Common myeloid progenitor, CD34-positive (primary cell): ENCODE results near the gene FCRLB.
A peak's percentile ranks its signal among the peaks of the same experiment; 100 is the strongest.
"Not testable (repeated sequence)": the region's sequence is repeated elsewhere in the genome, so short reads cannot be mapped to it uniquely, and the experiment has no call there.

ENCODE experiments used
- CTCF ChIA-PET: fragments of 350-600 bp; sonication (Branson Sonifier 250); formaldehyde crosslinking; loops from one replicate; lab custom pipeline; 2021; ENCODE audit warnings: antibody characterized with exemption; lab: Charles Lee
- POLR2A ChIA-PET: fragments of 350-600 bp; sonication (Branson Sonifier 250); formaldehyde crosslinking; loops from one replicate; lab custom pipeline; 2021; ENCODE audit warnings: antibody characterized with exemption; lab: Charles Lee
- DNase-seq, 3 donors: peaks; one replicate each; pipeline versions ENCODE4 v3.0.0 to v3.0.0-alpha.2; 2013
- H3K27ac ChIP-seq, 2 experiments: 1 replicate in 1 of 2; 2 replicates in 1 of 2; pipeline ENCODE4 v1.7.0; 2013; ENCODE audit warnings: inconsistent platforms in 2 of 2, low read length in 2 of 2, mild to moderate bottlenecking in 2 of 2, low read depth in 1 of 2, moderate library complexity in 1 of 2; ENCODE audit not compliant: severe bottlenecking in 2 of 2, insufficient read depth in 1 of 2, poor library complexity in 1 of 2
- H3K27me3 ChIP-seq, 5 experiments: replicated peaks in 2 of 5; 1 replicate in 3 of 5; 2 replicates in 2 of 5; pipeline versions ENCODE4 v1.6.1 to v1.7.0; 2013; ENCODE audit warnings: low read length in 4 of 5, mild to moderate bottlenecking in 2 of 5, moderate library complexity in 2 of 5, inconsistent platforms in 1 of 5; ENCODE audit not compliant: insufficient read depth in 5 of 5, control insufficient read depth in 4 of 5
- H3K36me3 ChIP-seq, 4 experiments: 1 replicate in 2 of 4; 2 replicates in 2 of 4; pipeline versions ENCODE4 v1.6.1 to v1.7.0; 2013; ENCODE audit warnings: low read length in 3 of 4, control low read depth in 1 of 4, mild to moderate bottlenecking in 1 of 4; ENCODE audit not compliant: control insufficient read depth in 4 of 4, insufficient read depth in 4 of 4
- H3K4me1 ChIP-seq, 4 experiments: 1 replicate in 3 of 4; 2 replicates in 1 of 4; pipeline versions ENCODE4 v1.6.1 to v1.7.1; 2013; ENCODE audit warnings: low read length in 3 of 4, mild to moderate bottlenecking in 3 of 4, control low read depth in 1 of 4, inconsistent platforms in 1 of 4, moderate library complexity in 1 of 4; ENCODE audit not compliant: control insufficient read depth in 4 of 4, insufficient read depth in 4 of 4; ENCODE audit errors: control extremely low read depth in 1 of 4
- H3K4me3 ChIP-seq, 7 experiments: 1 replicate in 4 of 7; 2 replicates in 3 of 7; pipeline versions ENCODE4 v1.5.1 to v1.7.0; 2013; ENCODE audit warnings: mild to moderate bottlenecking in 7 of 7, low read length in 6 of 7, moderate library complexity in 6 of 7, inconsistent platforms in 2 of 7, low read depth in 2 of 7, control low read depth in 1 of 7; ENCODE audit not compliant: insufficient read depth in 4 of 7, control insufficient read depth in 1 of 7; ENCODE audit errors: extremely low read depth in 1 of 7
- H3K9me3 ChIP-seq, 5 experiments: 1 replicate in 4 of 5; 2 replicates in 1 of 5; pipeline versions ENCODE4 v1.6.1 to v1.7.1; 2013; ENCODE audit warnings: low read length in 4 of 5, mild to moderate bottlenecking in 2 of 5, inconsistent platforms in 1 of 5, low read depth in 1 of 5, moderate library complexity in 1 of 5; ENCODE audit not compliant: control insufficient read depth in 4 of 5, insufficient read depth in 2 of 5; ENCODE audit errors: control extremely low read depth in 1 of 5
- WGBS: methylation state at CpG from one replicate; pipeline ENCODE4 v1.1.5; 2013; ENCODE audit not compliant: insufficient coverage; 5-methylcytosine and 5-hydroxymethylcytosine counted together

FCRLB gene

GRCh38 chr1:161681879-161682278 lies 39.5 kb upstream of the FCRLB start:
- DNase-seq, result no peak
- H3K9me3 ChIP-seq, result no peaks in the 10 kb centered on the region
- H3K27me3 ChIP-seq, result peaks cover 0 to 7% (median 0%) of the 10 kb centered on the region in 5 experiments
- no peaks in the 10 kb centered on the region for H3K4me1 ChIP-seq
- H3K27ac ChIP-seq, result no peak overlapping the region
- ChIA-PET POLR2A (no interaction called here), CTCF (interaction anchor here (1.5 kb wide), 1 partner anchor 22 kb away, joined by 3 read pairs; no protein-coding TSS in a partner anchor)
- H3K36me3 ChIP-seq, result no peaks in the 10 kb centered on the region
- 80% methylated on average over 1 of the region's 3 CpGs for WGBS
- no peak overlapping the region for H3K4me3 ChIP-seq

GRCh38 chr1:161688946-161689345 lies 32.4 kb upstream of the FCRLB start:
- no peaks in the 10 kb centered on the region for H3K36me3 ChIP-seq
- no CpG with 5 or more reads among the region's 3 CpGs for WGBS
- H3K4me3 ChIP-seq, result no peak overlapping the region
- DNase-seq, result no peak
- H3K27me3 ChIP-seq, result peaks cover 0 to 3% (median 0%) of the 10 kb centered on the region in 5 experiments
- H3K27ac ChIP-seq, result no peak overlapping the region
- CTCF ChIA-PET, result no interaction called here
- POLR2A ChIA-PET, result no interaction called here
- no peaks in the 10 kb centered on the region for H3K4me1 ChIP-seq
- no peaks in the 10 kb centered on the region for H3K9me3 ChIP-seq

- WGBS, result 93% methylated on average over 3 of the region's 3 CpGs
- H3K36me3 ChIP-seq, result no peaks in the 10 kb centered on the region
- DNase-seq, result no peak
- no peak overlapping the region for H3K4me3 ChIP-seq
- peaks cover 0 to 3% (median 0%) of the 10 kb centered on the region in 5 experiments for H3K27me3 ChIP-seq
- H3K4me1 ChIP-seq, result no peaks in the 10 kb centered on the region
- ChIA-PET POLR2A (interaction anchor here (0.7 kb wide), 1 partner anchor 10 kb away, joined by 3 read pairs; no protein-coding TSS in a partner anchor), CTCF (interaction anchor here (0.6 kb wide), 1 partner anchor 14 kb away, joined by 3 read pairs; no protein-coding TSS in a partner anchor)
- no peaks in the 10 kb centered on the region for H3K9me3 ChIP-seq
- no peak overlapping the region for H3K27ac ChIP-seq
Observed at GRCh38 chr1:161691846-161692245, 29.5 kb upstream of the FCRLB start.

- H3K27me3 ChIP-seq, H3K9me3 ChIP-seq, CTCF ChIA-PET, H3K27ac ChIP-seq, DNase-seq, H3K36me3 ChIP-seq, H3K4me1 ChIP-seq, H3K4me3 ChIP-seq: not testable (repeated sequence)
- 95% methylated on average over 12 of the region's 14 CpGs for WGBS
- POLR2A ChIA-PET, result interaction anchor here (0.6 kb wide), 1 partner anchor 10 kb away, joined by 3 read pairs; no protein-coding TSS in a partner anchor
Observed at GRCh38 chr1:161693020-161693712, 28.2 kb upstream of the FCRLB start.

- not testable (repeated sequence) for H3K4me1 ChIP-seq
Observed at GRCh38 chr1:161698302-161698701, 23.0 kb upstream of the FCRLB start.

GRCh38 chr1:161702250-161702649 lies 19.1 kb upstream of the FCRLB start:
- no peaks in the 10 kb centered on the region for H3K36me3 ChIP-seq
- POLR2A ChIA-PET, result no interaction called here
- CTCF ChIA-PET, result no interaction called here
- no peak for DNase-seq
- H3K27ac ChIP-seq, result no peak overlapping the region
- WGBS, result 97% methylated on average over 5 of the region's 8 CpGs
- H3K4me1 ChIP-seq, result peaks cover 0 to 3% (median 0%) of the 10 kb centered on the region in 4 experiments
- no peaks in the 10 kb centered on the region for H3K27me3 ChIP-seq
- H3K9me3 ChIP-seq, result no peaks in the 10 kb centered on the region
- H3K4me3 ChIP-seq, result no peak overlapping the region

More at GRCh38 chr1:161698302-161698701, 23.0 kb upstream of the FCRLB start:
- H3K27ac ChIP-seq, H3K27me3 ChIP-seq, POLR2A ChIA-PET, CTCF ChIA-PET, DNase-seq, H3K36me3 ChIP-seq, H3K4me3 ChIP-seq, H3K9me3 ChIP-seq: not testable (repeated sequence)
- no CpG with 5 or more reads among the region's 2 CpGs for WGBS

GRCh38 chr1:161705537-161705936 lies 15.8 kb upstream of the FCRLB start:
- Histone ChIP-seq H3K9me3 (no peaks in the 10 kb centered on the region), H3K27ac (no peak overlapping the region), H3K4me3 (no peak overlapping the region), H3K27me3 (no peaks in the 10 kb centered on the region), H3K36me3 (no peaks in the 10 kb centered on the region), H3K4me1 (peaks cover 0 to 3% (median 0%) of the 10 kb centered on the region in 4 experiments)
- CTCF ChIA-PET, result interaction anchor here (0.6 kb wide), 1 partner anchor 13 kb away, joined by 3 read pairs; no protein-coding TSS in a partner anchor
- WGBS, result 85% methylated on average over 3 of the region's 4 CpGs
- DNase-seq, result peak in 1 of 3 donors; percentile 19
- POLR2A ChIA-PET, result no interaction called here
